ENCODE measurements around the gene SPOCK1. TPM values are rescaled to one million over a fixed set of nuclear protein-coding genes. Genes with fewer than 3 reads are reported as not detected.

Gene SPOCK1
- total RNA-seq, 2 donors from 2014 or later, result 2.1 to 8.5 TPM

DNA sequence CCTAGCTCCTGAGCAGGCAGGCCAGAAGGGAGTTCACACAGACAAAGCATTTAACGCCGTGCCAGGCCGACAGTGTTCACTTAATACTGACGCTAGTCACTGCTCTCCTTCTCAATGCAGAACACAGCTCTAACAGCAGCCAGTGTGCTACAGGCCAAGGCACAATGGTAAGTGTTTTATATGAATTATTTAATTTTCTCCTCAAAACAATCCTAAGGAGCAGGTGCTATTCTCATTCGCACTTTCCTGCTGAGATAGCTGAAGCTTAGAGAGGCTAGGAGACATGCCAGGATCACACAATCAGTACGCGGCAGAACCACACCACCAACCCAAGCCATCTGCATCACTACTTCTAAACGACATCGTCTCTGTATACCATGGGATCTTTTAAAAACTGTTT, 170.7 kb downstream of the SPOCK1 start:
- H3K4me1 ChIP-seq, result no peaks in the 10 kb centered on the region
- no peaks in the 10 kb centered on the region for H3K9me3 ChIP-seq
- no peak overlapping the region for H3K27ac ChIP-seq
- H3K36me3 ChIP-seq, result no peaks in the 10 kb centered on the region
- no peak overlapping the region for H3K9ac ChIP-seq (ENCODE audit: low read depth in 2 of 2, low read length in 2 of 2)
- TF ChIP-seq, protein P1, sequence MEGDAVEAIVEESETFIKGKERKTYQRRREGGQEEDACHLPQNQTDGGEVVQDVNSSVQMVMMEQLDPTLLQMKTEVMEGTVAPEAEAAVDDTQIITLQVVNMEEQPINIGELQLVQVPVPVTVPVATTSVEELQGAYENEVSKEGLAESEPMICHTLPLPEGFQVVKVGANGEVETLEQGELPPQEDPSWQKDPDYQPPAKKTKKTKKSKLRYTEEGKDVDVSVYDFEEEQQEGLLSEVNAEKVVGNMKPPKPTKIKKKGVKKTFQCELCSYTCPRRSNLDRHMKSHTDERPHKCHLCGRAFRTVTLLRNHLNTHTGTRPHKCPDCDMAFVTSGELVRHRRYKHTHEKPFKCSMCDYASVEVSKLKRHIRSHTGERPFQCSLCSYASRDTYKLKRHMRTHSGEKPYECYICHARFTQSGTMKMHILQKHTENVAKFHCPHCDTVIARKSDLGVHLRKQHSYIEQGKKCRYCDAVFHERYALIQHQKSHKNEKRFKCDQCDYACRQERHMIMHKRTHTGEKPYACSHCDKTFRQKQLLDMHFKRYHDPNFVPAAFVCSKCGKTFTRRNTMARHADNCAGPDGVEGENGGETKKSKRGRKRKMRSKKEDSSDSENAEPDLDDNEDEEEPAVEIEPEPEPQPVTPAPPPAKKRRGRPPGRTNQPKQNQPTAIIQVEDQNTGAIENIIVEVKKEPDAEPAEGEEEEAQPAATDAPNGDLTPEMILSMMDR (IDR thresholded peaks at IDR 0.05), result no peak
- intact Hi-C loops (cut with DNase I), result no loop called here
- H3K4me3 ChIP-seq, result no peak overlapping the region
- no peak for DNase-seq
- H3K27me3 ChIP-seq, result no peaks in the 10 kb centered on the region

DNA sequence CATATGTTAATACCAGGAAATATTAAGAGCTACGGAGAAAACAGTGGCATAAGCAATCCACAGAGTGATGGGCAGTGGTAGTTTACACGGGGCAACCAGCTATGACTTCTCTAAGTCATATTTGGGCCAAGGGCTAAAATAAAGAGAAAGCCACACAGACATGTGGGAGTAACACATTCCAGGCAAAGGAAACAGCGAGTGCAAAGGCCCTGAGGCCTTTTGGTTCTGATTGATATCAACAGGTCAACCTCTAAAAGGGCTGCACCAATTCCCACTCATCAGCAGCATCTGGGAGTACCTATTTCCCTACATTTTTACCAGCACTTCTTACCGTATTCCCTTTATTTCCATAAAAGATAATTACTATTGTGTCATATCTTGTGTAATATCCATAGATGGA, 173.4 kb downstream of the SPOCK1 start:
- TF ChIP-seq, protein P1 (IDR thresholded peaks at IDR 0.05), result no peak
- Histone ChIP-seq H3K9ac (ENCODE audit: low read depth in 2 of 2, low read length in 2 of 2) (no peak overlapping the region), H3K36me3 (no peaks in the 10 kb centered on the region), H3K4me1 (no peaks in the 10 kb centered on the region), H3K4me3 (no peak overlapping the region), H3K27ac (no peak overlapping the region), H3K9me3 (no peaks in the 10 kb centered on the region), H3K27me3 (no peaks in the 10 kb centered on the region)
- DNase-seq, result no peak
- intact Hi-C loops (cut with DNase I), result no loop called here

DNA sequence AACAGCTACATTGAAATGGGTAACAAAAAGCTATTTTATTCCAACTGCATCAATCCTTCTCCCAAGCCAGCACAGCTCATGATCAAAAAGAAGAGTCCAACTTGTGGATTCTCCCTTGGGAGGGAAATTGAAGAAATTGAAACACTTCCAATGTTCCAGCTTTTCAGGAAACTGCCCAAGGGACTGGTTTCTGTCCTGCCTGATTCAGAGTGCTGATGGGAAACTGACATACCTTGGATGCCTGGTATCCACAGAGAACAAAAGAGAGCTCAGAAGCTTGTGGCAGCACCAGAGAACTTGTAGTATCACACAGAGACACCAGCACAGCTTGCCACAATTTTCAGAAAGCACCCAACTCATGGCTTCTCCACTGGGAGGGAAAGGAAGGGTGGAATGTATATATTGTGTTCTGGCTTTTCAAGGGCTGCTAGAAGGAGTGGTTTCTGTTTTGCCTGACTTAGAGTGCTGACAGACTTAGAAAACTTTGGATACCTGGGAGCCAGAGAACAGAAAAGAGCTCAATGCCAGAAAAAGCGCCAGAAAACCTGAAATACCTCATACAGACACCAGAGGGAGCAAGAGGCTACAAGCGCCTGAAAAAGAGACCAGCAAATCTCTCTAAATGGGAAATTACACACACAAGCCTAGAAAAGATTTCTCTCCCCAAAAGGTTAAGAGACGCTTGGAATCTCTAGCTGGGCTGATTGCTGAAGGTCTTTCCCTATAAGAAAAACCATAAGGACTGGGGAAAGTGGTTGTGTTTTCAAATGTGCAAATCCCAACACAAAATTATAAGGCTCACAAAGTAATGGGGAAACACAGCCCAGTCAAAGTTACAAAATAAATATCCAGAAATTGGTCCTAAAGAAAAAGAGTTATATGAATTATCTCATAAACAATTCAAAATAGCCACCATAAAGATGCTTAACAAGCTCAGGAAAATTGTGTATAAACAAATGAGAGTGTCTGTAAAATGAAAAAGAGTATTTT, 178.8 kb downstream of the SPOCK1 start:
- H3K9me3 ChIP-seq, result no peaks in the 10 kb centered on the region
- H3K36me3 ChIP-seq, result no peaks in the 10 kb centered on the region
- H3K9ac ChIP-seq (ENCODE audit: low read depth in 2 of 2, low read length in 2 of 2), result no peak overlapping the region
- TF ChIP-seq, protein P1 (IDR thresholded peaks at IDR 0.05), result peak; percentile 76
- H3K4me3 ChIP-seq, result no peak overlapping the region
- no peak overlapping the region for H3K27ac ChIP-seq
- DNase-seq, result peak; percentile 40
- intact Hi-C loops (cut with DNase I), result loop anchor here (2.0 kb wide), 1 partner anchor 178 kb away; the partner anchor contains the start of gene SPOCK1
- H3K4me1 ChIP-seq, result no peaks in the 10 kb centered on the region
- no peaks in the 10 kb centered on the region for H3K27me3 ChIP-seq

DNA sequence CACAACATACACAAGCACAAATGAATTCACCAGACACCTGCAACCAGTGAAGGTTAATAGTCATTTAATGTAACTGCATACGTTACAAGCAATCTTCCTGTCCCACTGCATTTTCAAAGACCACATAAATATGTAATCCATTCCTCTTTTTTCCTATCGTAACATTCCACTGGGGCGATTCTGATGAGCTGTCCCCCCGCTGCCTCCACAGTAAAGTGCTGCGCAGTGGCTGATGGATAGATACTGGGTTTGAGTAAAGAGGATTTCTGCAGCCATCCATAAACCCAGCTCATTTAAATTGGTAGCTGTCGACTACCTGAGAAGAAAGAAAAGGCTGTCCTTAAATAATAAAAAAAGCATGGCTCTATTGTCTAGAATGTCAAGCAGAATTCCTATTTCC, 181.1 kb downstream of the SPOCK1 start:
- Histone ChIP-seq H3K4me3 (no peak overlapping the region), H3K27me3 (no peaks in the 10 kb centered on the region), H3K4me1 (no peaks in the 10 kb centered on the region), H3K9ac (ENCODE audit: low read depth in 2 of 2, low read length in 2 of 2) (no peak overlapping the region), H3K9me3 (no peaks in the 10 kb centered on the region), H3K36me3 (no peaks in the 10 kb centered on the region), H3K27ac (no peak overlapping the region)
- intact Hi-C loops (cut with DNase I), result no loop called here
- DNase-seq, result no peak
- TF ChIP-seq, protein P1 (IDR thresholded peaks at IDR 0.05), result no peak

DNA sequence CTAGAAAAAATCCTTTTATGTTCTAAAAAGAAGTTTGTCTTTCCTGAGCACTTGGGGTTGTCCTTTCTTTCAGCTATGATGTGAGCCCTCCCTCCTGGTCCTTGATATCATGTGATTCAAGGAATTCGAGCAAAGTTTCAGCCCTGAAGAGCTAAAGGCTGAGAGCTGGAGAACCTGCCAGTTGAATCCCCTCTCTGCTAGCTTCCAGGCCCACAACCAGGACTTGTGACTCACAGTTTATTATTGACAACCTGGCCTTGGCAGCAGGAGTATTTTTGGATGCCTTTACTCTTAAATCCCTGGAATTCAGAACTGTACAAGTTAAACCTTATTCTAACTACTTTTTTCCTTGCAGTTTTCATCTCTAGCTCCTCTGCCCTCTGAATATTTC, 182.8 kb downstream of the SPOCK1 start:
- Histone ChIP-seq H3K4me3 (no peak overlapping the region), H3K4me1 (no peaks in the 10 kb centered on the region), H3K9me3 (no peaks in the 10 kb centered on the region), H3K9ac (ENCODE audit: low read depth in 2 of 2, low read length in 2 of 2) (no peak overlapping the region), H3K36me3 (no peaks in the 10 kb centered on the region), H3K27ac (no peak overlapping the region), H3K27me3 (no peaks in the 10 kb centered on the region)
- TF ChIP-seq, protein P1 (IDR thresholded peaks at IDR 0.05), result no peak
- DNase-seq, result no peak
- intact Hi-C loops (cut with DNase I), result no loop called here
